Upper lobe of left lung (tissue), 6 donors: ENCODE data around the gene IL13RA1. TPM values are rescaled to one million over a fixed set of nuclear protein-coding genes. Genes with fewer than 3 reads are reported as not detected.

Source experiments
- ATAC-seq, 2 donors: fragments of 200-7000 bp; cut with Tn5 transposase; one replicate each; pipeline ENCODE4 v1.9.1; 2022; ENCODE audit warnings: mild to moderate bottlenecking in 2 of 2, moderate library complexity in 2 of 2; ENCODE audit not compliant: low FRiP score in 2 of 2
- DNase-seq, 2 donors: peaks; one replicate each; pipeline ENCODE4 v3.0.0-alpha.2; 2019 to 2020
- H3K27ac ChIP-seq, 4 donors: fragments of 200-600 bp; sonication (generic); one replicate each; pipeline ENCODE4 v1.5.1; 2016 to 2019
- H3K27me3 ChIP-seq, 4 donors: fragments of 200-600 bp; sonication (generic); one replicate each; pipeline ENCODE4 v1.5.1; 2017 to 2019
- H3K36me3 ChIP-seq, 4 donors: fragments of 200-600 bp; sonication (generic); one replicate each; pipeline ENCODE4 v1.5.1; 2016 to 2019
- H3K4me1 ChIP-seq, 4 donors: fragments of 200-600 bp; sonication (generic); one replicate each; pipeline ENCODE4 v1.5.1; 2018 to 2019
- H3K4me3 ChIP-seq, 4 donors: fragments of 200-600 bp; sonication (generic); one replicate each; pipeline ENCODE4 v1.5.1; 2017 to 2019; ENCODE audit warnings: mild to moderate bottlenecking in 2 of 4, moderate library complexity in 1 of 4
- H3K9me3 ChIP-seq, 4 donors: fragments of 200-600 bp; sonication (generic); one replicate each; pipeline ENCODE4 v1.5.1; 2018 to 2019
- CTCF ChIP-seq, 6 experiments: fragments of 450-650 bp in 4 of 6; fragments of 200-600 bp in 2 of 6; sonication (generic) in 2 of 6; IDR thresholded peaks; one replicate each; pipeline ENCODE4 v1.5.1; 2016 to 2019; ENCODE audit warnings: antibody characterized with exemption in 6 of 6
- EP300 ChIP-seq, 4 donors: sonication (generic); formaldehyde crosslinking; IDR thresholded peaks; one replicate each; pipeline ENCODE4 v1.5.1; 2017; ENCODE audit warnings: antibody characterized with exemption in 4 of 4, control low read depth in 2 of 4
- POLR2A ChIP-seq, 4 donors: fragments of 450-650 bp; IDR thresholded peaks; one replicate each; pipeline ENCODE4 v1.5.1; 2016 to 2017; ENCODE audit warnings: antibody characterized with exemption in 4 of 4, mild to moderate bottlenecking in 2 of 4
- POLR2AphosphoS5 ChIP-seq, 2 donors: sonication (generic); formaldehyde crosslinking; IDR thresholded peaks; one replicate each; pipeline ENCODE4 v1.5.1; 2017; ENCODE audit warnings: antibody characterized with exemption in 2 of 2
- WGBS, 2 donors: methylation state at CpG; one replicate each; pipeline ENCODE4 v1.1.5; 2017 to 2018; 5-methylcytosine and 5-hydroxymethylcytosine counted together
- total RNA-seq, 6 donors: library from RNA; depleted of rRNA in 4 of 6; stranded (reverse); fragments of >200 nt in 4 of 6; gene quantifications; one replicate each; pipeline versions ENCODE4 v1.1.0 to v1.2.1, GENCODE V29; 2016 to 2021
- donor health status: DM: no; HTN: no; CAD: no; lungs with moderate emphysema.
- donor health status: DM: no; HTN: yes; CAD: no; lungs with severe emphysema.

The IL13RA1 gene
- 10 to 100 TPM; 22.4 to 83.3 (median 67.0) TPM for total RNA-seq

- DNase-seq (peak; percentile 87 to 94), ATAC-seq (peak; percentile 88 to 95)
- peak in 3 of 4 donors; percentile 42 to 81 (median 68) for TF ChIP-seq POLR2A (IDR thresholded peaks at IDR 0.05)
- TF ChIP-seq CTCF (IDR thresholded peaks at IDR 0.05), result peak in 2 of 6 experiments; percentile 13 to 24
- TF ChIP-seq POLR2AphosphoS5 (IDR thresholded peaks at IDR 0.05), result peak; percentile 59 to 76
- TF ChIP-seq EP300 (IDR thresholded peaks at IDR 0.05), result peak in 1 of 4 donors; percentile 35
- peaks cover 17 to 28% (median 20%) of the 10 kb centered on the region in 4 donors for H3K4me1 ChIP-seq
- H3K27me3 ChIP-seq, result no peaks in the 10 kb centered on the region
- no peaks in the 10 kb centered on the region for H3K36me3 ChIP-seq
- WGBS, 2 donors, result 4 to 33% methylated on average over 19 to 47 of the region's 56 CpGs
- peak within 1 kb of the TSS; percentile 11 to 67 (median 62) for H3K4me3 ChIP-seq
- peak within 1 kb of the TSS; percentile 84 to 98 (median 95) for H3K27ac ChIP-seq
- no peaks in the 10 kb centered on the region for H3K9me3 ChIP-seq
Measured at GRCh38 chrX:118726887-118727685, at the start of gene IL13RA1. Gene IL13RA1, plus strand, starts transcription at chrX:118727606. Its CDS starts 33 bp downstream, at chrX:118727639.

- H3K4me3 ChIP-seq, result no peak overlapping the region
- TF ChIP-seq POLR2A (IDR thresholded peaks at IDR 0.05) (no peak), CTCF (IDR thresholded peaks at IDR 0.05) (no peak), EP300 (IDR thresholded peaks at IDR 0.05) (no peak), POLR2AphosphoS5 (IDR thresholded peaks at IDR 0.05) (no peak)
- H3K27me3 ChIP-seq, result no peaks in the 10 kb centered on the region
- H3K27ac ChIP-seq, result no peak overlapping the region
- no peaks in the 10 kb centered on the region for H3K36me3 ChIP-seq
- DNase-seq, result no peak
- H3K4me1 ChIP-seq, result no peaks in the 10 kb centered on the region
- no peak for ATAC-seq
- WGBS, 2 donors, result 88 to 100% methylated on average over 1 of the region's 1 CpG
- H3K9me3 ChIP-seq, result no peaks in the 10 kb centered on the region
Measured at GRCh38 chrX:118679290-118679689, 48.1 kb upstream of the IL13RA1 start.

- no peaks in the 10 kb centered on the region for H3K36me3 ChIP-seq
- WGBS, 2 donors, result 22 to 34% methylated on average over 2 of the region's 2 CpGs
- no peak for ATAC-seq
Measured at GRCh38 chrX:118682258-118683014, 45.0 kb upstream of the IL13RA1 start.

GRCh38 chrX:118685393-118685792, 42.0 kb upstream of the IL13RA1 start:
- no peak for DNase-seq
- TF ChIP-seq POLR2AphosphoS5 (IDR thresholded peaks at IDR 0.05), result no peak
- no peak for TF ChIP-seq CTCF (IDR thresholded peaks at IDR 0.05)
- TF ChIP-seq EP300 (IDR thresholded peaks at IDR 0.05), result no peak
- no peak for TF ChIP-seq POLR2A (IDR thresholded peaks at IDR 0.05)
- WGBS, 2 donors, result 68 to 72% methylated on average over 3 of the region's 3 CpGs
- H3K4me1 ChIP-seq, result no peaks in the 10 kb centered on the region
- H3K9me3 ChIP-seq, result no peaks in the 10 kb centered on the region
- H3K36me3 ChIP-seq, result no peaks in the 10 kb centered on the region
- no peak overlapping the region for H3K27ac ChIP-seq
- no peaks in the 10 kb centered on the region for H3K27me3 ChIP-seq
- no peak for ATAC-seq
- no peak overlapping the region for H3K4me3 ChIP-seq

More at GRCh38 chrX:118682258-118683014, 45.0 kb upstream of the IL13RA1 start:
- TF ChIP-seq POLR2AphosphoS5 (IDR thresholded peaks at IDR 0.05) (no peak), POLR2A (IDR thresholded peaks at IDR 0.05) (no peak), EP300 (IDR thresholded peaks at IDR 0.05) (no peak), CTCF (IDR thresholded peaks at IDR 0.05) (no peak)
- no peaks in the 10 kb centered on the region for H3K4me1 ChIP-seq
- H3K27ac ChIP-seq, result no peak overlapping the region
- no peak overlapping the region for H3K4me3 ChIP-seq
- no peaks in the 10 kb centered on the region for H3K9me3 ChIP-seq
- no peaks in the 10 kb centered on the region for H3K27me3 ChIP-seq
- DNase-seq, result no peak
